ENCODE results near the gene CORO6. TPM values are rescaled to one million over a fixed set of nuclear protein-coding genes. Genes with fewer than 3 reads are reported as not detected.

CORO6 gene
- total and polyA plus RNA-seq, 10 of the 15 experiments (the other 5 are each of a cell fraction or from before 2014, with no cell fraction given), result 0.26 to 5.0 (median 1.7) TPM; not detected in 1

DNA sequence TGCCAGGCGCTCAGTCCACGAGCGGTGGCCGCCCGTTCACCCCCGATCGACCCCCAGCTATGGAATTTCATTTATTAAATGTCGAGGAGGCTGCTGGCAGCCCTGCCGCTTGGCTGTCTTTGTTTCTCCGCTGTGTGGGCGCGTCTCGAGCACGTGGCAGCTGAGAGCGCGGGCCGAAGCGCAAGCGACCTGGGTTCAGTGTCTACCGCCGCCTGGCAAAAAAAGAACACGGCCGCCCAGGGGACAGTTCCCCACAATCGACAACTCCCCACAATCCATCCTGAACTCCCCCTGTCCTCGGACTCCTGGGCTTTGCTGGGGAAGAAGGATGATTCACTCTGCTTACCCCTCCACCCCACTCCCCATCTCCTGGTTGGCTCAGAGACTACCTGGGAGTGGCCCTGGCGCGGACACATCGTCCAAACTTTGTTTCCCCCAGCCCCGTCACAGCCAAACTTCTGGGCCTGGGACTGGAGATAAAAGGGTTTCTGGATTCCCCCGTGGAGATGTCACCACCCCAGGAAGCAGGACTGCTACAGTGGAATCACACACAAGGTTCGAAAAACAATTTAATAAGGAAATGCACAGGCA is 31.5 kb downstream of the CORO6 start:
- in situ Hi-C loops (cut with MboI), result no loop called here
- ChIA-PET CTCF (interaction anchor here (0.6 to 5.0 kb wide), 26 partner anchors 9 to 522 kb away, joined by 3 to 72 read pairs (median 4); partner anchors contain the start of genes TAOK1 and TP53I13), POLR2A (interaction anchor here (0.6 to 1.0 kb wide), 3 partner anchors 26 to 723 kb away, joined by 3 to 9 read pairs (median 4); no protein-coding TSS in a partner anchor), SMC1A (ENCODE audit: uncharacterized antibody, unreplicated experiment) (interaction anchor here (1.1 to 3.0 kb wide), 5 partner anchors 10 to 221 kb away, joined by 5 to 17 read pairs (median 6); no protein-coding TSS in a partner anchor), RAD21 (ENCODE audit: unreplicated experiment) (interaction anchor here (0.6 to 2.9 kb wide), 13 partner anchors 10 to 930 kb away, joined by 3 to 20 read pairs (median 5); partner anchors contain the start of gene ABHD15)
- no TSS peak for BruUV-seq (replicated peaks)
- Histone ChIP-seq H3K9me3 (replicated peaks; ENCODE audit: control insufficient read depth, insufficient read depth, low read length) (no peaks in the 10 kb centered on the region), H2AFZ (ENCODE audit: control insufficient read depth, low read depth, low read length) (peak overlapping the region; percentile 95), H3K4me1 (ENCODE audit: control insufficient read depth, insufficient read depth, low read length) (peaks cover 41% of the 10 kb centered on the region), H3K4me2 (ENCODE audit: control insufficient read depth, insufficient read depth) (peak overlapping the region; percentile 100), H3K27me3 (replicated peaks in 1 of 2; ENCODE audit: control insufficient read depth in 2 of 2, insufficient read depth in 2 of 2, low read length in 1 of 2) (no peaks in the 10 kb centered on the region; a peak in 1 of 4 replicates), H3K36me3 (ENCODE audit: control insufficient read depth in 2 of 2, insufficient read depth in 2 of 2, low read length in 1 of 2) (no peaks in the 10 kb centered on the region), H3K79me2 (ENCODE audit: control insufficient read depth, insufficient read depth, low read length) (peaks cover 25% of the 10 kb centered on the region), H3K27ac (ENCODE audit: control insufficient read depth, insufficient read depth) (no peak overlapping the region), H4K20me1 (ENCODE audit: control insufficient read depth, insufficient read depth) (no peaks in the 10 kb centered on the region), H3K9ac (ENCODE audit: control insufficient read depth, insufficient read depth, low read length) (no peak overlapping the region; the same call in 1 of the 2 replicates), H3K4me3 (peak overlapping the region; percentile 67; the same call in 1 of the 2 replicates)
- intact Hi-C loops (cut with micrococcal nuclease; ENCODE audit: unreplicated experiment), result loop anchor here (1.0 to 10.0 kb wide), 2 partner anchors 11 to 226 kb away; no protein-coding TSS in a partner anchor
- WGBS (ENCODE audit: insufficient coverage, insufficient replicate concordance, low lambda C conversion rate, missing lambda C conversion rate), result 12% methylated on average over 31 of the region's 31 CpGs
- DNase-seq (ENCODE audit: low read depth, low spot score) (no peak), FAIRE-seq (no peak), ATAC-seq (peak; percentile 14)
- TF ChIP-seq EGR1 (IDR thresholded peaks at IDR 0.05; ENCODE audit: borderline replicate concordance in 1 of 2, low read depth in 2 of 2, low read length in 2 of 2), result peak in 1 of 2 experiments; percentile 30; a peak in 1 of 3 replicates
- no peak for TF ChIP-seq POU2F2 (IDR thresholded peaks at IDR 0.05; ENCODE audit: borderline replicate concordance, low read depth, low read length)
- TF ChIP-seq RAD21 (IDR thresholded peaks at IDR 0.05; ENCODE audit: insufficient read depth, low read depth, low read length), result no peak
- no peak for TF ChIP-seq PML (IDR thresholded peaks at IDR 0.05; ENCODE audit: low read length)
- TF ChIP-seq MXI1 (IDR thresholded peaks at IDR 0.05; ENCODE audit: low read depth, low read length), result peak; percentile 91
- TF ChIP-seq, protein P1, sequence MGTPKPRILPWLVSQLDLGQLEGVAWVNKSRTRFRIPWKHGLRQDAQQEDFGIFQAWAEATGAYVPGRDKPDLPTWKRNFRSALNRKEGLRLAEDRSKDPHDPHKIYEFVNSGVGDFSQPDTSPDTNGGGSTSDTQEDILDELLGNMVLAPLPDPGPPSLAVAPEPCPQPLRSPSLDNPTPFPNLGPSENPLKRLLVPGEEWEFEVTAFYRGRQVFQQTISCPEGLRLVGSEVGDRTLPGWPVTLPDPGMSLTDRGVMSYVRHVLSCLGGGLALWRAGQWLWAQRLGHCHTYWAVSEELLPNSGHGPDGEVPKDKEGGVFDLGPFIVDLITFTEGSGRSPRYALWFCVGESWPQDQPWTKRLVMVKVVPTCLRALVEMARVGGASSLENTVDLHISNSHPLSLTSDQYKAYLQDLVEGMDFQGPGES (IDR thresholded peaks at IDR 0.05), result no peak
- no peak for TF ChIP-seq CUX1 (IDR thresholded peaks at IDR 0.05; ENCODE audit: insufficient replicate concordance, low read depth, low read length)
- TF ChIP-seq BHLHE40 (IDR thresholded peaks at IDR 0.05; ENCODE audit: borderline replicate concordance in 1 of 2, low read depth in 2 of 2, low read length in 1 of 2), result peak; percentile 67 to 85
- peak; percentile 43; the same call in 1 of the 2 replicates for TF ChIP-seq NBN (IDR thresholded peaks at IDR 0.05)
- TF ChIP-seq ZNF207 (IDR thresholded peaks at IDR 0.05; ENCODE audit: borderline replicate concordance), result no peak
- TF ChIP-seq ZNF687 (IDR thresholded peaks at IDR 0.05), result peak; percentile 88
- no peak for TF ChIP-seq CHD1 (IDR thresholded peaks at IDR 0.05; ENCODE audit: low read depth, low read length)
